ENCODE measurements around the gene CGB8.

- TF ChIP-seq POLR2AphosphoS5 (IDR thresholded peaks at IDR 0.05) (no peak), CTCF (IDR thresholded peaks at IDR 0.05) (no peak)
These were observed 8.8 kb upstream of the CGB8 start, which contains the start of gene CGB7 for GRCh38 chr19:49057636-49058234.

Data from upper lobe of left lung (tissue), 4 donors.